SK-N-SH (cell line): ENCODE data around the gene KRTAP20-3.

ENCODE experiments used
- CTCF ChIP-seq: fragments of 200-600 bp; sonication (generic); IDR thresholded peaks from 2 replicates; pipeline ENCODE4 v1.6.1; 2017; ENCODE audit warnings: antibody characterized with exemption, mild to moderate bottlenecking, moderate library complexity
- EP300 ChIP-seq, 2 experiments: IDR thresholded peaks; 2 replicates each; pipeline versions ENCODE4 v1.4.0 to v1.6.1; 2012; ENCODE audit warnings: borderline replicate concordance in 1 of 2, low read depth in 1 of 2, low read length in 1 of 2
- GABPA ChIP-seq: IDR thresholded peaks from 2 replicates; pipeline ENCODE4 v1.4.0; 2012; ENCODE audit warnings: low read depth, mild to moderate bottlenecking
- JUND ChIP-seq: IDR thresholded peaks from 2 replicates; pipeline ENCODE4 v1.4.0; 2012
- POLR2AphosphoS5 ChIP-seq: IDR thresholded peaks from 2 replicates; pipeline ENCODE4 v1.6.1; 2012; ENCODE audit warnings: low read depth, low read length
- RAD21 ChIP-seq: IDR thresholded peaks from 2 replicates; pipeline ENCODE4 v1.6.1; 2012; ENCODE audit warnings: mild to moderate bottlenecking, low read length
- RCOR1 ChIP-seq: fragments of 150-350 bp; IDR thresholded peaks from 2 replicates; pipeline ENCODE4 v1.6.1; 2017; ENCODE audit warnings: antibody characterized with exemption, low read length
- REST ChIP-seq: IDR thresholded peaks from 2 replicates; pipeline ENCODE4 v1.6.1; 2012; ENCODE audit warnings: mild to moderate bottlenecking, low read depth, low read length, moderate library complexity
- RFX5 ChIP-seq: IDR thresholded peaks from 2 replicates; pipeline ENCODE4 v1.6.1; 2012; ENCODE audit warnings: mild to moderate bottlenecking, improper control_type of control experiment, low read length
- RXRA ChIP-seq: IDR thresholded peaks from 2 replicates; pipeline ENCODE4 v1.4.0; 2012; ENCODE audit warnings: low read depth, mild to moderate bottlenecking, borderline replicate concordance
- SMC3 ChIP-seq: IDR thresholded peaks from 2 replicates; pipeline ENCODE4 v1.6.1; 2012; ENCODE audit warnings: low read depth, low read length, improper control_type of control experiment
- YY1 ChIP-seq: IDR thresholded peaks from 2 replicates; pipeline ENCODE4 v1.4.0; 2012; ENCODE audit warnings: low read depth, mild to moderate bottlenecking
- ZBTB33 ChIP-seq: IDR thresholded peaks from 2 replicates; pipeline ENCODE4 v1.4.0; 2012; ENCODE audit warnings: low read depth, borderline replicate concordance

GRCh38 chr21:30689822-30690221 lies 47.2 kb downstream of the KRTAP20-3 start:
- TF ChIP-seq CTCF (no peak), JUND (no peak), RXRA (no peak), POLR2AphosphoS5 (no peak), YY1 (no peak), SMC3 (no peak), RAD21 (no peak), REST (no peak), EP300 (IDR thresholded peaks at IDR 0.05; ENCODE audit: borderline replicate concordance in 1 of 2, low read depth in 1 of 2, low read length in 1 of 2) (no peak), RFX5 (no peak), RCOR1 (no peak), GABPA (no peak), ZBTB33 (no peak)
